ENCODE data around the gene CDYL. TPM values are rescaled to one million over a fixed set of nuclear protein-coding genes. Genes with fewer than 3 reads are reported as not detected.
"Not testable (repeated sequence)": the region's sequence is repeated elsewhere in the genome, so short reads cannot be mapped to it uniquely, and the experiment has no call there.

CDYL gene
- total RNA-seq, 2 experiments from 2014 or later = 25.0 to 33.6 TPM

DNA sequence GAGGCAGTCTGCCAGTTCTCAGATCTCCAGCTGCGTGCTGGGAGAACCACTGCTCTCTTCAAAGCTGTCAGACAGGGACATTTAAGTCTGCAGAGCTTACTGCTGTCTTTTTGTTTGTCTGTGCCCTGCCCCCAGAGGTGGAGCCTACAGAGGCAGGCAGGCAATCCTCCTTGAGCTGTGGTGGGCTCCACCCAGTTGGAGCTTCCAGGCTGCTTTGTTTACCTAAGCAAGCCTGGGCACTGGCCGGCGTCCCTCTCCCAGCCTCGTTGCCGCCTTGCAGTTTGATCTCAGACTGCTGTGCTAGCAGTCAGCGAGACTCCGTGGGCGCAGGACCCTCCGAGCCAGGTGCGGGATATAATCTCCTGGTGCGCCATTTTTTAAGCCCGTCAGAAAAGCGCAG lies 59.3 kb downstream of the CDYL start:
- H3K4me1 Mint-ChIP-seq = peaks cover 12% of the 10 kb centered on the region

DNA sequence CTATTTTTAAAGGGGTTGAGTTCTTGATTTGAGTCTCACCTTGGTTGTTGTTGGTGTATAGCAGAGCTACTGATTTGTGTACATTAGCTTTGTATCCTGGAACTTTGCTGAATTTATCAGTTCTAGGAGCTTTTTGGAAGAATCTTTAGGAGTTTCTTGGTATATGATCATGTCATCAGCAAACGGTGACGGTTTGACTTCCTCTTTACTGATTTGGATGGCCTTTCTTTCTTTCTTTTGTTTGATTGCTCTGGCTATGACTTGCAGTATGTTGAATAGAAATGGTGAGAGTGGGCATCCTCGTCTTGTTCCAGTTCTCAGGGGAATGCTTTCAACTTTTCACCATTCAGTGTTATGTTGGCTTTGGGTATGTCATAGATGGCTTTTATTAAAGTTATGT lies 64.0 kb downstream of the CDYL start:
- Mint-ChIP-seq H3K4me1 (peaks cover 22% of the 10 kb centered on the region), H3K36me3 (ENCODE audit: low read depth) (peaks cover 21% of the 10 kb centered on the region), H3K27ac (no peak overlapping the region), H3K9me3 (peaks cover 49% of the 10 kb centered on the region), H3K4me3 (no peak overlapping the region), H3K27me3 (no peaks in the 10 kb centered on the region)
- CTCF ChIA-PET = no interaction called here
- POLR2A ChIA-PET = no interaction called here
- DNase-seq = no peak

More for the DNA sequence above, 59.3 kb downstream of the CDYL start:
- DNase-seq, POLR2A ChIA-PET, H3K27ac Mint-ChIP-seq, CTCF ChIA-PET, H3K4me3 Mint-ChIP-seq, H3K27me3 Mint-ChIP-seq: not testable (repeated sequence)
- H3K9me3 Mint-ChIP-seq = peaks cover 22% of the 10 kb centered on the region
- peaks cover 15% of the 10 kb centered on the region for H3K36me3 Mint-ChIP-seq (ENCODE audit: low read depth)

DNA sequence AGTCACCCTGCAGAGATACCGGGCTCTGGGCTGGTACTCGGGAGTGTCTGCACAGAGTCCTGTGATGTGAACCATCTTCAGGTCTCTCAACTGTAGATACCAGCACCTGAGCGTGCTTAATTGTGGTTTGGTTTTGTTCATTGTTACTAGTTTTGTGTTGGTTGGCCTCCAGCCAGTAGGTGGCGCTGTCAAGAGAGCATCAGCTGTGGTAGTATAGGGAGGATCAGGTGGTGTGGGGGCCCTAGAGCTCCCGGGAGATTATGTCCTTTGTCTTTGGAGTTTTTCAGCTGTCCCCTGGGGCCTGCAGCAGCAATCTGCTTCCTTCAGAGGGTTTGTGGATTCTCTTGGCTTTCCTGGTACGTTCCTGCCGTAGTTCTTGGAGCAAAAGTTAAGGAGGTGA lies 67.9 kb downstream of the CDYL start:
- Mint-ChIP-seq H3K9me3 (peaks cover 37% of the 10 kb centered on the region), H3K4me1 (peaks cover 22% of the 10 kb centered on the region), H3K27ac (no peak overlapping the region), H3K36me3 (ENCODE audit: low read depth) (peaks cover 14% of the 10 kb centered on the region), H3K27me3 (no peaks in the 10 kb centered on the region), H3K4me3 (no peak overlapping the region)
- ChIA-PET CTCF (interaction anchor here (0.7 to 2.2 kb wide), 2 partner anchors 10 to 33 kb away, joined by 3 to 5 read pairs; no protein-coding TSS in a partner anchor), POLR2A (no interaction called here)
- DNase-seq = no peak

- Mint-ChIP-seq H3K4me3 (no peak overlapping the region), H3K9me3 (peaks cover 22% of the 10 kb centered on the region), H3K27me3 (no peaks in the 10 kb centered on the region), H3K27ac (no peak overlapping the region), H3K36me3 (ENCODE audit: low read depth) (peaks cover 6% of the 10 kb centered on the region), H3K4me1 (peaks cover 10% of the 10 kb centered on the region)
- POLR2A ChIA-PET = no interaction called here
- CTCF ChIA-PET = interaction anchor here (0.6 kb wide), 1 partner anchor 31 kb away, joined by 3 read pairs; no protein-coding TSS in a partner anchor
- DNase-seq = no peak
Observed at GRCh38 chr6:4846387-4846786, 70.2 kb downstream of the CDYL start.

DNA sequence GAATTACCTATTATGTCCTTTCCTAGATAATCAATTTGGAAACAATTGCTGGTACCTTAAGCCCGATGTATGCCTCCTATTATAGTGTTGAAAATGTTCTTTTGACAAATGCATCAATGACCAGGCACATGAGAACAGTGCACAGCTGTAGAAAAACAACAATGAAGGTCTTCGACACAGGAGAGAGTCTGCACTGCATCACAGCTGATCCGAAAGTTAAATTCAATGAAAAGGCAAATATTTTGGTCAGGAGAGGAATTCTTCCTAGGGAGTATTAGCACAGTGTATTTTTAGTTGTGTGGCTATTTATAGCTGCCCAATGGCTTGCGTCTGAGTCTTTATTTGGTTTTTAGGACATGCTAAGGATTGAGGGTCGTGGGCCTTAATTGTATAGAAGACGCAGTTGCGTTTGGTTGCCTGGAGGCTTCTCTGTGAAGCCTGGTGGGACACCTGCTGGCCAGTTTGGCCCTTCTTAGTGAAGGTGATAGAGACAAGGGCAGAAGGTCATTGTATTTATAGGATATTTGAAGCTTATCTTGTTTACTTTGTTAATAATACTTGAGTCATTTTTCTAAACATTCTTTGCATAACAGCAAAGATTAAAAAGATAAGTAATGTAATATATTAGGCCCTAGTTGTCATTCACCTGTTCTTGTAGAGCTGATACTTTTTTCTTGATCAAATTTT lies 72.3 kb downstream of the CDYL start:
- ChIA-PET CTCF (interaction anchor here (1.0 kb wide), 1 partner anchor 23 kb away, joined by 3 read pairs; no protein-coding TSS in a partner anchor), POLR2A (no interaction called here)
- peaks cover 6% of the 10 kb centered on the region for H3K36me3 Mint-ChIP-seq (ENCODE audit: low read depth)
- H3K27me3 Mint-ChIP-seq = no peaks in the 10 kb centered on the region
- peaks cover 10% of the 10 kb centered on the region for H3K9me3 Mint-ChIP-seq
- peaks cover 12% of the 10 kb centered on the region for H3K4me1 Mint-ChIP-seq
- H3K27ac Mint-ChIP-seq = no peak overlapping the region
- no peak for DNase-seq
- H3K4me3 Mint-ChIP-seq = no peak overlapping the region

GRCh38 chr6:4849226-4850022 lies 73.2 kb downstream of the CDYL start:
- Mint-ChIP-seq H3K4me1 (peaks cover 18% of the 10 kb centered on the region), H3K9me3 (peaks cover 1% of the 10 kb centered on the region), H3K27me3 (no peaks in the 10 kb centered on the region), H3K4me3 (no peak overlapping the region), H3K36me3 (ENCODE audit: low read depth) (peaks cover 2% of the 10 kb centered on the region), H3K27ac (no peak overlapping the region)
- no peak for DNase-seq
- ChIA-PET CTCF (interaction anchor here (1.0 kb wide), 1 partner anchor 24 kb away, joined by 3 read pairs; no protein-coding TSS in a partner anchor), POLR2A (no interaction called here)

- Mint-ChIP-seq H3K36me3 (ENCODE audit: low read depth) (no peaks in the 10 kb centered on the region), H3K9me3 (no peaks in the 10 kb centered on the region), H3K4me3 (no peak overlapping the region), H3K27ac (no peak overlapping the region), H3K4me1 (peaks cover 18% of the 10 kb centered on the region), H3K27me3 (no peaks in the 10 kb centered on the region)
- CTCF ChIA-PET = no interaction called here
- POLR2A ChIA-PET = no interaction called here
- DNase-seq = no peak
Observed at GRCh38 chr6:4851035-4851434, 74.8 kb downstream of the CDYL start.

DNA sequence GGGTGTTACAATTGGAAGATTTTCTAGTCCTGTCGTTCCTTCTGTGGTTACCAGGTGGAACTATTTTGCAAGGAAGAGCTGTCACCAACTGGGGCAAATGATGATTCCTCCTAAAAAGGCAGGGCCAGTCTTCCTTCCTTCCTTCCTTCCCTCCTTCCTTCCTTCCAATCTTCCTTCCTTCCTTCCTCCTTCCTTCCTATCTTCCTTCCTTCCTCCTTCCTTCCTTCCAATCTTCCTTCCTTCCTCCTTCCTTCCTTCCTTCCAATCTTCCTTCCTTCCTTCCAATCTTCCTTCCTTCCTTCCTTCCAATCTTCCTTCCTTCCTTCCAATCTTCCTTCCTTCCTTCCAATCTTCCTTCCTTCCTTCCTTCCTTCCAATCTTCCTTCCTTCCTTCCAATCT lies 76.0 kb downstream of the CDYL start:
- CTCF ChIA-PET; DNase-seq; H3K27ac Mint-ChIP-seq; H3K4me3 Mint-ChIP-seq; H3K27me3 Mint-ChIP-seq; H3K36me3 Mint-ChIP-seq (ENCODE audit: low read depth); POLR2A ChIA-PET; H3K9me3 Mint-ChIP-seq: not testable (repeated sequence)
- peaks cover 18% of the 10 kb centered on the region for H3K4me1 Mint-ChIP-seq

DNA sequence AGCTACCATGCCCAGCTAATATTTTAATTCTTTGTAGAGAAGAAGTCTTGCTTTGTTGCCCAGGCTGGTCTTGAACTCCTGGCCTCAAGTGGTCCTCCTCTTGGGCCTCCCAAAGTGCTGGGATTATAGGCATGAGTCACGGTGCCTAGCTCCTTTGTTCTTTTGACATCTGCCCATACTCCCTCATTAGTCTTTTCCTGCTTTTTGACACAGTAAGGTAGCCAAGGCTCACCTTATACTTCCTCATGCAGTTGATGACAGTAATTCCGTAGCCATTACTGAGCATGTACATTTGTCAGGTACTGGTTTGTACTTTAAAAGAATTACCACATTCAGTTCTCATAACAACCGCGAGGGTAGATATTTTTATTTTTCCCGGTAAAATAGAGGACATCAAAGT lies 76.7 kb downstream of the CDYL start:
- Mint-ChIP-seq H3K4me1 (peaks cover 18% of the 10 kb centered on the region), H3K27me3 (no peaks in the 10 kb centered on the region)

GRCh38 chr6:4853349-4853748 lies 77.1 kb downstream of the CDYL start:
- peaks cover 18% of the 10 kb centered on the region for H3K4me1 Mint-ChIP-seq
- no peak overlapping the region for H3K27ac Mint-ChIP-seq
- CTCF ChIA-PET = interaction anchor here (1.4 to 1.5 kb wide), 2 partner anchors 9 to 10 kb away, joined by 4 to 5 read pairs; no protein-coding TSS in a partner anchor

More for the DNA sequence above, 76.7 kb downstream of the CDYL start:
- ChIA-PET POLR2A (no interaction called here), CTCF (interaction anchor here (1.4 to 1.5 kb wide), 2 partner anchors 9 kb away, joined by 4 to 5 read pairs; no protein-coding TSS in a partner anchor)
- DNase-seq = no peak
- Mint-ChIP-seq H3K27ac (no peak overlapping the region), H3K9me3 (no peaks in the 10 kb centered on the region), H3K36me3 (ENCODE audit: low read depth) (no peaks in the 10 kb centered on the region), H3K4me3 (no peak overlapping the region)

GRCh38 chr6:4853782-4854511 lies 77.7 kb downstream of the CDYL start:
- no peaks in the 10 kb centered on the region for H3K36me3 Mint-ChIP-seq (ENCODE audit: low read depth)
- H3K27me3 Mint-ChIP-seq = no peaks in the 10 kb centered on the region
- H3K4me1 Mint-ChIP-seq = peaks cover 17% of the 10 kb centered on the region
- H3K27ac Mint-ChIP-seq = no peak overlapping the region
- no peak overlapping the region for H3K4me3 Mint-ChIP-seq
- DNase-seq = no peak
- H3K9me3 Mint-ChIP-seq = no peaks in the 10 kb centered on the region
- CTCF ChIA-PET = interaction anchor here (1.4 to 1.5 kb wide), 2 partner anchors 8 to 10 kb away, joined by 4 to 5 read pairs; no protein-coding TSS in a partner anchor
- POLR2A ChIA-PET = no interaction called here

More at GRCh38 chr6:4853349-4853748, 77.1 kb downstream of the CDYL start:
- POLR2A ChIA-PET = no interaction called here
- Mint-ChIP-seq H3K9me3 (no peaks in the 10 kb centered on the region), H3K4me3 (no peak overlapping the region), H3K27me3 (no peaks in the 10 kb centered on the region), H3K36me3 (ENCODE audit: low read depth) (no peaks in the 10 kb centered on the region)
- no peak for DNase-seq

DNA sequence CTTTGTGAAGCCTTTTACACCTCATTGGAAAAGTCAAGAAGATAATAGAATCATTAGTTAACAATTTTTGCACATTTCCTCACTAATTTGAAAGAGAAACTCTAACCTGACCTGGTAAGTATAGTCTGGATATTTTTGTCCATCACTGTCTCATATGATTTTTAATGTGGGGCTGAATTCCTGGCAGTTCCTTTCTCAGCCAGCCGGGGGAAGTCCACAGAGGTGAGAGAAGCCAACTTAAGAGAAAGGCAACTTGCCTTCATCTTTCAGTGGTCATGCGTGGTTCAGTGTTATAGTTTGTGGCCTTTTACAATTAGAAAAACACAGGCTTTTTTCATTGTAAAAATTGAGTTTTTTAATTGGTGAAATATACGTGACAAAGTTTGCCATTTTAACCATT lies 80.6 kb downstream of the CDYL start:
- H3K9me3 Mint-ChIP-seq = peaks cover 4% of the 10 kb centered on the region
- POLR2A ChIA-PET = no interaction called here
- peaks cover 3% of the 10 kb centered on the region for H3K36me3 Mint-ChIP-seq (ENCODE audit: low read depth)
- CTCF ChIA-PET = no interaction called here
- no peak overlapping the region for H3K27ac Mint-ChIP-seq
- H3K4me1 Mint-ChIP-seq = peaks cover 10% of the 10 kb centered on the region
- no peak overlapping the region for H3K4me3 Mint-ChIP-seq
- no peaks in the 10 kb centered on the region for H3K27me3 Mint-ChIP-seq
- DNase-seq = no peak
